C1 segment of cervical spinal cord (tissue), 14 donors: ENCODE data around the gene TBC1D1.

ENCODE experiments used
- DNase-seq, 14 donors: peaks; one replicate each; lab custom pipeline; 2025; lab: John Stamatoyannopoulos, UW

The TBC1D1 gene

GRCh38 chr4:38145741-38146140, 254.9 kb downstream of the TBC1D1 start:
- DNase-seq, result no peak

GRCh38 chr4:38146383-38146782, 255.5 kb downstream of the TBC1D1 start:
- DNase-seq, result no peak

GRCh38 chr4:38149472-38149996, 258.6 kb downstream of the TBC1D1 start:
- DNase-seq, result no peak

GRCh38 chr4:38149997-38150671, 259.2 kb downstream of the TBC1D1 start:
- no peak for DNase-seq

- no peak for DNase-seq
Measured at GRCh38 chr4:38150766-38151165, 259.9 kb downstream of the TBC1D1 start.

- DNase-seq, result no peak
Measured at GRCh38 chr4:38151873-38152272, 261.0 kb downstream of the TBC1D1 start.

- DNase-seq, result no peak
Measured at GRCh38 chr4:38152305-38152704, 261.4 kb downstream of the TBC1D1 start.

GRCh38 chr4:38152721-38153386, 262.0 kb downstream of the TBC1D1 start:
- DNase-seq, result no peak

GRCh38 chr4:38153387-38153760, 262.5 kb downstream of the TBC1D1 start:
- DNase-seq, result no peak

- no peak for DNase-seq
Measured at GRCh38 chr4:38154252-38154651, 263.4 kb downstream of the TBC1D1 start.

- no peak for DNase-seq
Measured at GRCh38 chr4:38154681-38155588, 264.1 kb downstream of the TBC1D1 start.

GRCh38 chr4:38155589-38156294, 264.9 kb downstream of the TBC1D1 start:
- no peak for DNase-seq

GRCh38 chr4:38157592-38157991, 266.7 kb downstream of the TBC1D1 start:
- DNase-seq, result no peak

- DNase-seq, result no peak
Measured at GRCh38 chr4:38160487-38161207, 269.8 kb downstream of the TBC1D1 start.

GRCh38 chr4:38161208-38162113, 270.6 kb downstream of the TBC1D1 start:
- DNase-seq, result no peak

GRCh38 chr4:38162240-38162784, 271.4 kb downstream of the TBC1D1 start:
- no peak for DNase-seq

- no peak for DNase-seq
Measured at GRCh38 chr4:38163216-38164006, 272.5 kb downstream of the TBC1D1 start.

GRCh38 chr4:38164346-38164745, 273.5 kb downstream of the TBC1D1 start:
- DNase-seq, result no peak

GRCh38 chr4:38166082-38166481, 275.2 kb downstream of the TBC1D1 start:
- no peak for DNase-seq
